Stimulated activated CD8-positive, alpha-beta memory T cell treated with anti-CD3 and anti-CD28 coated beads, Interleukin-15, amount 100 ng/mL, for 48 hours (primary cell): Measurements from ENCODE around the gene PIK3AP1.
"Not testable (repeated sequence)": the region's sequence is repeated elsewhere in the genome, so short reads cannot be mapped to it uniquely, and the experiment has no call there.

Source experiments
- DNase-seq, 2 donors: peaks; one replicate each; pipeline ENCODE4 v3.0.0-alpha.2; 2020; ENCODE audit warnings: low read depth in 2 of 2

The PIK3AP1 gene

DNA sequence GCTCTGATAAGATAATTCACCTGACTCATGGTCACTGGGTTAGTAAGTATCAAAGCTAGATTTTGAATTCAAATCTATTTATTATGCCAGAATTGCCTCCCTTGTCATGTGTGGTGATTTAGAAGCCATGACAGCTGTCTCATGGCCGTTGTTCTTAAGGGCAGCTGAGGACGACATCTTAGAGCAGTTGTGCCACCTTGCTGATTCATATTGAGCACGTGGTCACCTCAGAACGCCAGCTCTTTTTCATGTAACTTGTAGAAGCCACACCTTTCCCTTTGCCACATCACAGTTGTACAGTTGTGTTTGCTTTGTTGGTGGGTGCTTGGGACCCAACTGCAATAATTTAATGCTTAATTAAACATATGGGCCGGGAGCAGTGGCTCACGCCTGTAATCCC, 4.3 kb upstream of the PIK3AP1 start:
- DNase-seq, result no peak

DNA sequence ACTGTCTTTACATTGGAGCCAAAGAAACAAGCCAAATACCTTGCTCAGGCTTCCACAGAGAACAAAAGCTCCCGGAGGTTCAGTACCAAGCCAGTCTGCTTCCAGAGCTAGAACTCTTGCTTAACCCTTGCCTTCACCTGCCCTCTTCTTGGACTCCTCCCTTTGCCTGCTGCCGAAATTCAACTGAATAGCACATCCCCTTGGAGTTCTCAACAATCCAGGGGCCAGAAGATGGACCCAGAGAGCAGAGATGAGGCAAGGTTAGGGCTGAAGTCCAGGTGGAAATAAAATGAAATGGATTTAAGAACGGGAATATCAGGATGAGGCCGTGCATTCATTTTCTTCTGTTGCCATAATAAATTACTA, 876 bp upstream of the PIK3AP1 start:
- DNase-seq, result no peak

DNA sequence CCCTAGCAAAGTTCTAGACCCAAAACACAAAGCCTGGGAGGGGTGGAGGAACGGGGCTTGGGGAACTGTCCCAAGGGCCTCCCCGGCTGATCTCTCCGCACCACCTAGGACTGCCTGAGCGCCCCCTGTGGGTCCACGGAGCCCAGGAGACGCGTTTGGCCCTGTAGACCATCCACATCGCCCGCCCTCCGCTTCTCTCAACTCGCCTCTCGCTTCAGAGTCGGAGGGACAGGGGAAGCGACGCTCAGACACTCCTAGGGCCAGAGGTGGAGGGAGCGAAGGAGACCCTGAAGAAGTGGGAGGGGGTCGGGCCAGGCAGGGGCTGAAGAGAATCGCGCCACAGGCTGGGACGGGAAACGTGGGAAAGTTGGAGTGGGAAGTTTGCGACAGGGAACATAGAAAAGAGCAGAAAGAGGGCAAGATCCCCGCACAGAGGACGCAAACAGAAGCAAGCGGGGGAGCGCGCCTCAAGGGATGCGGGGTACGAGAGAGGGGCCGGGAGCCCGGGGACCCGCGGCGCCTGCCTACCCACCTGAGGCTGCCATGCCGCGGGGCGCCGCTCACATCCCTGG, 378 bp downstream of the PIK3AP1 start:
- peak; percentile 40 to 44 for DNase-seq

DNA sequence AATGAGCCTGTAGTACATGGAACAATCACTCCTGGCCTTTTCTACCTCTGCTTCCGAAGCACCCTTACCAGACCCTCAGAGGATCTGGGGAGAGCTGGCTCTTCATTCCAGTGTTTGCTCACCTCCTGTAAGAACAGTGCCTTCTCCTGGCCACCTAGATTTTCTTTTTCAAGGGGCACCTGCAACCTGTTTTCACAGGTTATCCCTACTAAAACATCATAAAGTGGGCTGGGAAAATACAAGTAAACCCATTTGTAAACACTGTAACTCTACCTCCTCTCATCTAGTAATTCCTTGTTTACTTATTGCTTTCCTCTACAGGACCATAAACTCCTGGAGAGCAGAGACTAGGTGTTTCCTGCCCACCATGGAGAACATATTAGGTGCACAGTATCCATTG, 1.1 kb downstream of the PIK3AP1 start:
- no peak for DNase-seq

DNA sequence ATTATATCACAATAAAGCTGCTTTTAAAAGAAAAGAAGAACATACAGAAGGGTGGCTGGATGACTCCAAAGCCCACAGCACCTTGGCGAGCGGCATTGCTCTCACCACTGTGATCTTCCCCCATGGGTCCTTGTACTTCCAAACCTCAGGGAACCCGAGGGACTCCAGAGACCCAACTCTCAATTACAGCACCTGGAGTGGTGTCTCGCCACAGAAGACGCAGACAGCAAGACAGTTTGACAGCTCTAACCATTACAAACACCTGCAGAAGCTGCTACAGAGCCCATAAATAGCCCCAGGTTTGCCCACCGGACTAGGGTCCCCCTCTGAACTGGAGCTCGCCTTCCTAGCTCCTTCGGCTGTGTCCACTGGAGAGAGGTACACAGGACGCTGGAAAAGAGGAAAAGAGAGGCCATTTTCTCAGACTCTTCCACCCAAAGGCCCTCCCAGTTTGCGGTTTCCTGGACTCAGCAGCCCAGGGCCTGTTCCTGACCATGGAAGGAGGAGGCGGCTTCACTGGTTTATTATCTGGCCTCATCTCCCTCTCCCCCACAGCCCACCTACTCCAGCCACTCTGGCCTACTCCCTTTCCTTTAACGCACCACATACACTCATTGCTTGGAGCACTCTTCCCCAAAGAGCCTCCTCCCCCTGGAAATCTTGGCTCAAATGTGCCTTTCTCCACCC, 1.9 kb downstream of the PIK3AP1 start:
- DNase-seq, result no peak

DNA sequence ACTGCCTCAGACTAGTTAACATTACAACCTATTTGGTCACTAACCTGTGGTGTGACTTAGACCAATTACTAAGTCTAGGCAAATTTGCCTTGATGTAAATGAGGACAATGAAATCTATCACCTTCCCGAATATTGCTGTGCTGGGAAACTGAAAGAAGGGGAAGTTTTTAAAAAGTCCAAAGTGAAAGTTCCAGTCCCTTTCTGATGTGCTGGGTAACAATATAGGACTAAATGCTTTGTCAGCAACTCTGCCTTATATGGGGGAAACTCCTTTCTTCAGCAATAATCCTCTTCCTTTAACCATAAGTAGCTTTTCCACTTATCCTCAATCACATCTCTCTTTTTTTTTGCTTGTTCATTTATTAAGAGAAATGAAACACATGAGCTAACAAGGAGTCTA, 3.9 kb downstream of the PIK3AP1 start:
- no peak for DNase-seq

DNA sequence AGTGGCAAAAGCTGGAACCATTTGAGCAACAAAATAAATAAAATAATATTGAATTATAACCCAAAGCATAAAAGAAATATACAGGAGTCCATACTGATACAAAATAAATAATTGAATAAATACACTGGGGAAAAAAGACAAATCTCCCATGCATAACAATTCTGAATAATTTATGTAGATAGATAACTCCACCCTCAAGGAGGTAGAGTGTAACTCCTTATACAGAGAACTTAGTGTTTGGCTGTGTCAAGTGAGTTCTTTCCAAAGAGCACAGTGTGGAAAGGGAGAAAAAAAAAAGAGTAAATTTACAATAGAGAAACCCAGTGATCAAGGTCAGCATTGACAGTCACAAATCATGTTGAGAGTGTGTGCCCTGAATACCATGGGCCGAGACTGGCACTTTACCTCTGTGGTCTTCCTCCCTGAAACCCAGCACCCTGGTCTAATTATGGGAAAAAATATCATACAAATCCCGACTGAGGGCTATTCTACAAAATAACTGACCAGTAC, 5.5 kb downstream of the PIK3AP1 start:
- DNase-seq, result no peak

DNA sequence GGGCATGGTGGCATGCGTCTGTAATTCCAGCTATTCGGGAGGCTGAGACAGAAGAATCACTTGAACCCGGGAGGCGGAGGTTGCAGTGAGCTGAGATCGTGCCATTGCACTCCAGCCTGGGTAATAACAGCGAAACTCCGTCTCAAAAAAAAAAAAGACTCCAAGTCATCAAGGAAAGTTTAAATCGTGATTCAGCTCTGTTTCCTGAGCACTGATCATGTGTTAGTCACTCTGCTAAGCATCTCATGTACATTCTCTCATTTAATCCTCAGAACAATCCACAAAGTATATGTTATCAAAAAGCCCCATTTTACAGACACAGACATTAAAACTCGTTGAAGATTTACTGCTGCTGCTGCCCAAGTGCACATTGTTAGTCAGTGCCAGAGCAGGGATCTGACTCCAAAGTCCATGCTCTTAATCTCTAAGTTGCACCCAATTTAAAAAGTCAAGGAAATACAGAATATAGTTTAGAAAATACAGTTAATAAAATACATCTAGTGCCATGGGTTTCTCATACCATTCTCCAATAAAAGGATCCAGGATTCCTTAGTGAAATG, 6.2 kb downstream of the PIK3AP1 start:
- no peak for DNase-seq

DNA sequence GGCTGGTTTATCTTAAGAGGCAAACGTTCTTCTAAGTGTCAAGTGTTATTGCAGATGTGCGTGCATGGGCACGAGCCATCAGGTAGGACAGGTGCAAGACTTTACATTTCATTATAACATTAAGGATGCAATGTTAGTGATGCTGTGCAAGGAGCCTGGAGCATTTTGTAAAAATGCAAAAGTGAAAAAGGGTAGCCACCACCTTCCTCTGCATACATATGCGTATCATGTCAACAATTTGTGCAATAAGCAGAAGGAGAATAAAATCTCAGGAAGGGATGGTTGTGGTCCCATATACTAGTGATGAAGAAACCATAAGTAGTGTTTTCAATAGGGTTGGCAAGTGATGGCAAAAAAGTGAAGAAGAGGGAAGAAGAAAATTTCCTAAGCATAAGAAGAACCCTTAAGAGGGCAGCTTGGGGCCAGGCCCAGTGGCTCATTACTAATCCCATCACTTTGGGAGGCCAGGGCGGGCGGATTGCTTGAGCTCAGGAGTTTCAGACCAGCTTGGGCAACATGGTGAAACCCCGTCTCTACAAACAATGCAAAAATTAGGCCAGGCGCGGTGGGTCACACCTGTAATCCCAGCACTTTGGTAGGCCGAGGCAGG, 7.5 kb downstream of the PIK3AP1 start:
- DNase-seq, result no peak

DNA sequence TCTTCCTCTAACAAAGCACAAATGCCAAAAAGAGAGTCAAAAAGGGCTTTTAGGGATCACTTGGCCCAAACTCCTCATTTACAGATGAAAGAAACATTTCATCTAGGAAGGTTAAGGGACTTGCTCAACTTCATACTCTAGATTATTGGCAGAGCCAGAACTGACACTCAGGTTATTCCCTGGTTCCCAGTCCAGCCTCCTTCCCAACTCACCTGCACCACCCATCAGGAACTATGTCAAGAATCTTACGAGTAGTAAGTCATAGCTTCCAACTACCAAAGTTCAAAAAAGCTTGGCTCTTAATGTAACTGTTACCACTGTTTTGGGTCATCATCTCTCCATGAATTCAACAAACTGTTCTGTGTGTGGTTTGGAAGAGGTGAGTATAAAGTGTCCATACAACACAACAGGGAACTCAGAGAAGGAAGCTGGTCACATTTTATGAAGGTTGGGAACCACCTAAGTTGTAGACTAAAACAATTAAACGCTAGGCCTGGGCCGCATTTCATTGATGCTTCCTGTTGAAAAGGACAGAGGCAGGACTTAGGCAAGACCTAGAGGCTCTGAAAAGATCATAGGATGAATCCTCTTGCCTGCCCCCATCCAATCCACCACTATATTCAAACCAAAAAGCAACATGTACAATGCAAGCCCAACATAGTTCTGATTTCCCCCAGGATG, 9.1 kb downstream of the PIK3AP1 start:
- no peak for DNase-seq

DNA sequence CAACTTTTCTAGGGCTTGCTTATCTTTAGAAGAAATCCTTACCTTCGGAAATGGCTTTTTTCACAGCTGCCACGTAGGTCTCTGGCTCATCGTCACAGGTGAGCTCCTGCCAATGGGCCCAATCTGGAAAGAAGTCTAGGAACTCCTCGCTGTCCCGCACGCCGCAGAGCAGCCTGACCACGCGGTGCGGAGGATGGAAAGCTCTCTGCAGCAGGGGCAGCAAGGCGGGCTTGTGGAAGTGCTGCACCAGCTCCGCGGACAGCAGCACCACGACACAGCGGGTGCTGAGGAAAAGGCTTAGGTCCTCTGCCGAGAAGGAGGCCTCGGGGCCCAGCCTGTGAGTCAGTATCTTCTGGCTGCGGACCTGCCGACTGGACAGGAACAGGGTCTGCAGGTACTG, 10.8 kb downstream of the PIK3AP1 start:
- no peak for DNase-seq

DNA sequence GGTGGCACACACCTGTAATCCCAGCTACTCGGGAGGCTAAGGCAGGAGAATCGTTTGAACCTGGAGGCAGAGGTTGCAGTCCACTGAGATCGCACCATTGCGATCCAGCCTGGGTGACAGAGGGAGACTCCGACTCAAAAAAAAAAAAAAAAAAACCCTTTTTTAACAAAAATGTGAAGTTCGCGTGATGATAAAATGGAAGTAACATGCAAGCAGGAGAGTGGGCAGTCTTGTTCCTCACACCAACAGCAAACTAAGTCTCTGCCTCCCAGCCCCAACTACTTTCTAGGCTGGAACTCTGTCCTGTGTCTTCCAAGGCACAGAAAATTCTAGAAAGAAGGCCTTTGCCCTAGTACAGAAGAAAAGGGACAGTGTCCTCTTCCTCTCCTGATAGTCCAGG, 11.3 kb downstream of the PIK3AP1 start:
- no peak for DNase-seq

DNA sequence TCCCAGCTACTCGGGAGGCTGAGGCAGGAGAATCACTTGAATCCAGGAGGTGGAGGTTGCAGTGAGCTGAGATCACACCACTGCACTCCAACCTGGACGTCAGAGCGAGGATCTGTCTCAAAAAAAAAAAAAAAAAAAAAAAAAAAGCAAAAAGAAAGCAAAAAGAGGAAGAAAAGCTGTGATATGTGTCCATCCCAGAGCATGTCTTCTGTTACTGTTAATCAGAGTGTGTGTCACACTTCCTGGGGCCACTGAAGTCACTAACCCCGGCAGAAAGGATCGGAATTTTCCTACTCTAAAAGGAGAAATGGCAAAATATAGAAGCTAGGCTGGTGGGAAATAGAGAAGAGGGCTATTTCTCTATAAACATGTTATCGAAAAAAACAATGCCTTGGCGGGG, 11.9 kb downstream of the PIK3AP1 start:
- DNase-seq, result no peak

DNA sequence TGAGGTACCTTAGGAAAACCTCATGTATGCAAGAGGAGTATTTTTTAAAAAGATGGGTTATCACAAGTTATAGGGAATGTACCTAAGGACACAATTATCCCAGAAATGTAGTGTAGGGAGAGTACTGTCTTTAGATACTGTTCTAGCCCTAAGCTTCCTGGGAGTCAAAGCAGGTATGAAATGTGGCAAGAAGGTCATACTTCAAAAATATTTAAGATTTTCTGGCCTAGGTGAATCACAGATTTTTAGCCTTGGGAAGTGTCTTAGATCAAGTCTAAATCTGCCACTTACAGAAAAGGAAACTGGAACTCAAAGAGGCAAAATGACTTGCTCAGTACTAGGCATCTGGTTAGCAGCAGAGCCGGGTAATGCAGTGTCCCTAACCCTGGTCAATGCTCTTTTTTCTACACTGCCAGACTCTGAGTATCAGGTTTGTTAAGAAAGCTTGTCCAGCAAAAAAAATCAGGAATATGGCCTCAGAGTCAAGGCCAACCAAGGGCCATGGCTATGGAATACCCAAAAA, 13.9 kb downstream of the PIK3AP1 start:
- DNase-seq, result no peak

DNA sequence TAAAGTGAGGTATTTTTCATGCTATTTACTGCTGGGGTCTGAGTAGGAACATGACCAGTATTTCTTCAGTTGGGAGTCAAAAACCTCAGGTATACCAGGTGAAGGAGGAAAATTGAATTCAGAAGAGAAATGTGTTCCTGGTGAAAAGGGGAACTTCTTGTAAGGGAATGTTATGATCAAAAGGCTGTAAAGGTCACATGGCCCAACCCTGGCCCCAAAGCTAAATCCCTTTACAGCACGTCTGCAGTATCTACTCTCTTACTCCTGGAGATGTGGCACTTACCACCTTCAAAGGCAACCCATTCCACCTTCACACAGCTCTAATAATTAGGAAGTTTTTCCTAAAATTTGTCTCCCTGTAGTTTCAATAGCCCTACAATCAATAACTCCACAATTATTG, 15.2 kb downstream of the PIK3AP1 start:
- no peak for DNase-seq

DNA sequence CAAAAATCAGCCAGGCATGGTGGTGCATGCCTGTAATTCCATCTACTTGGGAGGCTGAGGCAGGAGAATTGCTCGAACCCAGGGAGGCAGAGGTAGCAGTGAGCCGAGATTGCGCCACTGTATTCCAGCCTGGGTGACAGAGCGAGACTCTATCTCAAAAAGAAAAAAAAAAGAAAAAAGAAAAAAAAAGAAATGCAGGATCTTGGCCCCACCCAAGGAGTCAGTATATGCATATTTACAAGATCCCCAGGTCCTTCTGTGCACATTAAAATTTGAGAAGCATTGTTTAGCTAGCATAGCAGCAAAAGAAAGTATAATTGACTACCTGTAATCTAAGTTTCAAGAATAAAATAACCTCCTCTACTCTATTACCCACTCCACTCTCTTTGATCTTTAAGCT, 15.8 kb downstream of the PIK3AP1 start:
- DNase-seq, result no peak

DNA sequence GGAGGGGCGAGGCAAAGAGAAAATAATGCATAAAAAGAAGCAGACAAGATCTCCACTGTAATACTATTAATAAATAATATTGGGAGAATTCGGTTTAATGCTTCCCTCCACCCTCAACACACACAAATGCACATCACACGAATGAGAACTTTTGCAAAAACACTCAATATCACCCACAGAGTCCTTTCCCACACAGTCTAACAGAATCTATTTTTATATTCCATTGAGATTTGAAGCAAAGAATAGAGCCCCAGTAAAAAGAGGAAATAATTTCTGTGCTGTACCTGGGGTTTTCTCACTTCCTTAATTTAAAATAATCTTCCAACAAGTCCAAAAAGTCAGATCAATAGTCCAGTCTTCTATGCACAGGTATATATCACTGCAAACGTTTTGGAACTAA, 17.0 kb downstream of the PIK3AP1 start:
- DNase-seq, result no peak

DNA sequence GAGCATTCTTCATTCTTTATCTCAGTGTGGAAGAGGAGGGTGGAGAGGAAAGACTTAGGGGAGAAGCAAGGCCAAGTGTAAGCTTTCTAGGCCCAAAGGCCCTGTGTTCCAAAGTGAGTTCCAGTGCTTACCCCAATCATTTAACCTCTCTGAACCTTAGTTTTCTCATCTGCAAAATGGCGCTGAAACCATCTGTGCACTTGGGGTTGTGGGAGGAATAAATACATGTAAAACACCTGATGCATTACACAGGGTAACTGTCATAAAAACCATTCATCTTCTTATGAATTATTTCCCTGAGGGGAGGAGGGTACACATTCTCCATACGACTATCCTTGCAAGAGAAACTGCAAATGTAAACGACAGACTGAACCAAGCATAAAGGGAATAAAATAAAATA, 19.0 kb downstream of the PIK3AP1 start:
- DNase-seq, result no peak

DNA sequence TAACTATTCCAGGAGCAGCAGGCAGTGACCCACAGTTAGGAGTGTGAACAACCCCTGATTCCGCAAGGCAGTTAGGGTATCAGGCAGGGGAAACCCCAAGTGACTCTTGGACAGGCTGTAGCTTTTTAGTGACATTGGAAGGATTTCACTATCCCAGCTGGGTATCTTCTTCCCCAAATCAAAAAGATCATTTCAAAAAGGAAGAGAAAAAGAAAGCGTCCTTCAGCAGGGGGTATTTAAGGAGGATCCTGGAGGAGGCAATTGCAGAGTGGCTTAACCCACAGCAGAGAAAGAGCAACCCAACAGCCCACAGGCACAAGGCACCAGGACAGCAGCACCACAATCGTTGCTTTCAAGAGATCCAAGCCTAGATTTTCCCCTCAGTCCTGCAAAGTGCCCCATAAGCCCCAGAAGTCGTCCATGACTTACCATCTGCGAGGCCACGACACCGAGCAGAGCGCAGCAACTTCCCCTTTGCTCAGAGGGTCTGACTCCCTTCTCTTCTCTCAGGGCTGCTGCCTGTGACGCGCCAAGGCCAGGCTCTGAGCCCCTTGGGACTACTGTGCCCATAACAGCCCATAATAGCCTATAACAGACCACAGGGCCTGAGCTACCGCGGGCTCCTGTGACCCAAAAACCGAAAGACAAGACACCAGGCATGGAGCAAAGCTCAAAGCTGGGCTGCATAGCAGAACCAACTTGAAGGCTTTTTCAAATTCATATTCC, 19.8 kb downstream of the PIK3AP1 start:
- no peak for DNase-seq

DNA sequence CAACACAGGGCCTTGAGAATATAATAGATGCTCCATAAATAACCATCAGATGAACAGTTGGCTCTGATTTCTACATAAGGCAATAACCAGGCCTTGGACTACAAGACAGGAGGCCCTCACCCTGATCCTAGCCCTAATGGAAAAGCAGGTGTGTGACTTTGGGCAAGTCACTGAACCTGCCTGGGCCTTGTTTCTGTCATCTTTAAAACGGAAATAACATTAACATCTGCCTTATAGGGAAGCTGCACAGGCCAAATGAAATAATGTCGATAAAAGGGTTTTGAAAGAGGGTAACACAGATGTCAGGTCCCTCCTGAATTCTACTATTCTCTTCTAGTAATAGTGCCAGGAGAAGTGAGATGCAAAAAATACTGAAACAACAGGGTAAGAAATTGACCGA, 20.7 kb downstream of the PIK3AP1 start:
- no peak for DNase-seq

DNA sequence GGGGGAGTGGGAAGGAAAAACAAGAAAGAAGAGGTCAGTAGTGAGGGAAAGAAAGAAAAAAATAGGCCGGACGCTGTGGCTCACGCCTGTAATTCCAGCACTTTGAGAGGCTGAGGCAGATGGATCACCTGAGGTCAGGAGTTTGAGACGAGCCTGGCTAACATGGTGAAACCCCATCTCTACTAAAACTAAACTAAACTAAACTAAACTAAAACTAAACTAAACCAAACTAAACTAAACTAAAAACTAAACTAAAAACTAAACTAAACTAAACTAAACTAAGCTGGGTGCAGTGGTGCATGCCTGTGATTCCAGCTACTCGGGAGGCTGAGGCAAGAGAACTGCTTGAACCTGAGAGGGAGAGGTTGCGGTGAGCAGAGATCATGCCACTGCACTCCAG, 22.0 kb downstream of the PIK3AP1 start:
- DNase-seq, result not testable (repeated sequence)

DNA sequence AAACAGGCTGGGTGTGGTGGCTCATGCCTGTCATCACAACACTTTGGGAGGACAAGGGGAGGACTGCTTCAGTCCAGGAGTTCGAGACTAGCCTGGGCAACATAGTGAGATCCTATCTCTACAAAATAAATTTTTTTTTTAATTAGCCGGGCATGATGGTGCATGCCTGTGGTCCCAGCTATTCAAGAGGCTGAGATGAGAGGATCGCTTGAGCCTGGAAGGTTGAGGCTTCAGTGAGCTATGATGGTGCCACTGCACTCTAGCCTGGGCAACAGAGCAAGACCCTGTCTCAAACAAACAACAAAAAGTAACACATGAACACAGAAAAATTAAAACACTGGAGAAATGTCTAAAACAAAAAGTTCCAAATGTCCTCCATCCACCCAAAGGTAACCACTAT, 22.9 kb downstream of the PIK3AP1 start:
- no peak for DNase-seq
